ENCODE results near the gene SMIM32. TPM values are rescaled to one million over a fixed set of nuclear protein-coding genes. Genes with fewer than 3 reads are reported as not detected.

The SMIM32 gene
- total RNA-seq, 1 experiment from 2014 or later, result 0.37 TPM

- Mint-ChIP-seq H3K4me1 (peaks cover 4% of the 10 kb centered on the region), H3K4me3 (no peak overlapping the region), H3K36me3 (peaks cover 13% of the 10 kb centered on the region), H3K9me3 (no peaks in the 10 kb centered on the region), H3K27me3 (ENCODE audit: low read depth) (peaks cover 24% of the 10 kb centered on the region), H3K27ac (no peak overlapping the region)
- ChIA-PET POLR2A (no interaction called here), CTCF (no interaction called here)
- no peak for ATAC-seq
- TF ChIP-seq USF2 (CRISPR knock-in tag; IDR thresholded peaks at IDR 0.05), result peak; percentile 44; the same call in 1 of the 2 replicates
- no peak for TF ChIP-seq RELA (CRISPR knock-in tag; IDR thresholded peaks at IDR 0.05; ENCODE audit: borderline replicate concordance)
- no peak for TF ChIP-seq FOXP1 (CRISPR knock-in tag; IDR thresholded peaks at IDR 0.05; ENCODE audit: borderline replicate concordance)
- TF ChIP-seq E2F4 (CRISPR knock-in tag; IDR thresholded peaks at IDR 0.05; ENCODE audit: borderline replicate concordance, low read depth), result no peak
- no peak for DNase-seq (ENCODE audit: low spot score)
These were observed 6.8 kb downstream of the SMIM32 start for GRCh38 chr5:136185974-136186665.

GRCh38 chr5:136182618-136183017, 10.3 kb downstream of the SMIM32 start:
- Mint-ChIP-seq H3K4me1 (no peaks in the 10 kb centered on the region), H3K9me3 (no peaks in the 10 kb centered on the region), H3K27ac (no peak overlapping the region), H3K4me3 (no peak overlapping the region), H3K36me3 (peaks cover 18% of the 10 kb centered on the region), H3K27me3 (ENCODE audit: low read depth) (no peaks in the 10 kb centered on the region; the same call in 1 of the 2 replicates)
- CTCF ChIA-PET, result no interaction called here
- DNase-seq (ENCODE audit: low spot score) (no peak), ATAC-seq (no peak)
- POLR2A ChIA-PET, result interaction anchor here (0.7 kb wide), 2 partner anchors 49 to 183 kb away, joined by 5 to 9 read pairs; no protein-coding TSS in a partner anchor
- TF ChIP-seq AFF4 (CRISPR knock-in tag; IDR thresholded peaks at IDR 0.05; ENCODE audit: borderline replicate concordance) (no peak), FOXJ3 (CRISPR knock-in tag; IDR thresholded peaks at IDR 0.05; ENCODE audit: borderline replicate concordance) (no peak), ZNF425 (CRISPR knock-in tag; conservative IDR thresholded peaks at IDR 0.05) (no peak), ZNF416 (CRISPR knock-in tag; IDR thresholded peaks at IDR 0.05) (no peak), CREB1 (CRISPR knock-in tag; IDR thresholded peaks at IDR 0.05) (no peak), MLX (CRISPR knock-in tag; IDR thresholded peaks at IDR 0.05) (no peak), ZNF138 (CRISPR knock-in tag; conservative IDR thresholded peaks at IDR 0.05) (no peak), JUN (CRISPR knock-in tag; IDR thresholded peaks at IDR 0.05) (no peak), GABPB1 (CRISPR knock-in tag; IDR thresholded peaks at IDR 0.05) (no peak)
- TF ChIP-seq, protein P1, sequence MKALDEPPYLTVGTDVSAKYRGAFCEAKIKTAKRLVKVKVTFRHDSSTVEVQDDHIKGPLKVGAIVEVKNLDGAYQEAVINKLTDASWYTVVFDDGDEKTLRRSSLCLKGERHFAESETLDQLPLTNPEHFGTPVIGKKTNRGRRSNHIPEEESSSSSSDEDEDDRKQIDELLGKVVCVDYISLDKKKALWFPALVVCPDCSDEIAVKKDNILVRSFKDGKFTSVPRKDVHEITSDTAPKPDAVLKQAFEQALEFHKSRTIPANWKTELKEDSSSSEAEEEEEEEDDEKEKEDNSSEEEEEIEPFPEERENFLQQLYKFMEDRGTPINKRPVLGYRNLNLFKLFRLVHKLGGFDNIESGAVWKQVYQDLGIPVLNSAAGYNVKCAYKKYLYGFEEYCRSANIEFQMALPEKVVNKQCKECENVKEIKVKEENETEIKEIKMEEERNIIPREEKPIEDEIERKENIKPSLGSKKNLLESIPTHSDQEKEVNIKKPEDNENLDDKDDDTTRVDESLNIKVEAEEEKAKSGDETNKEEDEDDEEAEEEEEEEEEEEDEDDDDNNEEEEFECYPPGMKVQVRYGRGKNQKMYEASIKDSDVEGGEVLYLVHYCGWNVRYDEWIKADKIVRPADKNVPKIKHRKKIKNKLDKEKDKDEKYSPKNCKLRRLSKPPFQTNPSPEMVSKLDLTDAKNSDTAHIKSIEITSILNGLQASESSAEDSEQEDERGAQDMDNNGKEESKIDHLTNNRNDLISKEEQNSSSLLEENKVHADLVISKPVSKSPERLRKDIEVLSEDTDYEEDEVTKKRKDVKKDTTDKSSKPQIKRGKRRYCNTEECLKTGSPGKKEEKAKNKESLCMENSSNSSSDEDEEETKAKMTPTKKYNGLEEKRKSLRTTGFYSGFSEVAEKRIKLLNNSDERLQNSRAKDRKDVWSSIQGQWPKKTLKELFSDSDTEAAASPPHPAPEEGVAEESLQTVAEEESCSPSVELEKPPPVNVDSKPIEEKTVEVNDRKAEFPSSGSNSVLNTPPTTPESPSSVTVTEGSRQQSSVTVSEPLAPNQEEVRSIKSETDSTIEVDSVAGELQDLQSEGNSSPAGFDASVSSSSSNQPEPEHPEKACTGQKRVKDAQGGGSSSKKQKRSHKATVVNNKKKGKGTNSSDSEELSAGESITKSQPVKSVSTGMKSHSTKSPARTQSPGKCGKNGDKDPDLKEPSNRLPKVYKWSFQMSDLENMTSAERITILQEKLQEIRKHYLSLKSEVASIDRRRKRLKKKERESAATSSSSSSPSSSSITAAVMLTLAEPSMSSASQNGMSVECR (CRISPR knock-in tag; IDR thresholded peaks at IDR 0.05; ENCODE audit: borderline replicate concordance), result no peak
- TF ChIP-seq, protein P2, sequence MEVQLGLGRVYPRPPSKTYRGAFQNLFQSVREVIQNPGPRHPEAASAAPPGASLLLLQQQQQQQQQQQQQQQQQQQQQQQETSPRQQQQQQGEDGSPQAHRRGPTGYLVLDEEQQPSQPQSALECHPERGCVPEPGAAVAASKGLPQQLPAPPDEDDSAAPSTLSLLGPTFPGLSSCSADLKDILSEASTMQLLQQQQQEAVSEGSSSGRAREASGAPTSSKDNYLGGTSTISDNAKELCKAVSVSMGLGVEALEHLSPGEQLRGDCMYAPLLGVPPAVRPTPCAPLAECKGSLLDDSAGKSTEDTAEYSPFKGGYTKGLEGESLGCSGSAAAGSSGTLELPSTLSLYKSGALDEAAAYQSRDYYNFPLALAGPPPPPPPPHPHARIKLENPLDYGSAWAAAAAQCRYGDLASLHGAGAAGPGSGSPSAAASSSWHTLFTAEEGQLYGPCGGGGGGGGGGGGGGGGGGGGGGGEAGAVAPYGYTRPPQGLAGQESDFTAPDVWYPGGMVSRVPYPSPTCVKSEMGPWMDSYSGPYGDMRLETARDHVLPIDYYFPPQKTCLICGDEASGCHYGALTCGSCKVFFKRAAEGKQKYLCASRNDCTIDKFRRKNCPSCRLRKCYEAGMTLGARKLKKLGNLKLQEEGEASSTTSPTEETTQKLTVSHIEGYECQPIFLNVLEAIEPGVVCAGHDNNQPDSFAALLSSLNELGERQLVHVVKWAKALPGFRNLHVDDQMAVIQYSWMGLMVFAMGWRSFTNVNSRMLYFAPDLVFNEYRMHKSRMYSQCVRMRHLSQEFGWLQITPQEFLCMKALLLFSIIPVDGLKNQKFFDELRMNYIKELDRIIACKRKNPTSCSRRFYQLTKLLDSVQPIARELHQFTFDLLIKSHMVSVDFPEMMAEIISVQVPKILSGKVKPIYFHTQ (CRISPR knock-in tag; IDR thresholded peaks at IDR 0.05), result no peak
